PFSK-1 (cell line): ENCODE measurements around the gene RTP2.

Experiments used
- FOXP2 ChIP-seq: optimal IDR thresholded peaks from 2 replicates; pipeline ENCODE3; 2011; ENCODE audit warnings: borderline replicate concordance, control low read depth, inconsistent platforms; ENCODE audit not compliant: insufficient read depth; ENCODE audit errors: extremely low read length, extremely low read depth
- POLR2AphosphoS5 ChIP-seq: IDR thresholded peaks from 2 replicates; pipeline ENCODE4 v1.6.1; 2012; ENCODE audit warnings: low read depth, mild to moderate bottlenecking, control low read depth, low read length, moderate library complexity
- SIN3A ChIP-seq: IDR thresholded peaks from 2 replicates; pipeline ENCODE4 v1.6.1; 2012; ENCODE audit warnings: mild to moderate bottlenecking, low read length, moderate library complexity, borderline replicate concordance; ENCODE audit not compliant: insufficient read depth
- TAF1 ChIP-seq: IDR thresholded peaks from 2 replicates; pipeline ENCODE4 v1.6.1; 2012; ENCODE audit warnings: low read length, control low read depth, borderline replicate concordance; ENCODE audit not compliant: insufficient read depth
- TF ChIP-seq, protein P1 (sequence below), 2 experiments: IDR thresholded peaks; 2 replicates each; pipeline versions ENCODE4 v1.6.1 to v1.8.0; 2011 to 2012; ENCODE audit warnings: low read depth in 2 of 2, low read length in 2 of 2, control low read depth in 1 of 2, inconsistent platforms in 1 of 2, mild to moderate bottlenecking in 1 of 2, moderate library complexity in 1 of 2; ENCODE audit not compliant: insufficient read depth in 1 of 2

DNA sequence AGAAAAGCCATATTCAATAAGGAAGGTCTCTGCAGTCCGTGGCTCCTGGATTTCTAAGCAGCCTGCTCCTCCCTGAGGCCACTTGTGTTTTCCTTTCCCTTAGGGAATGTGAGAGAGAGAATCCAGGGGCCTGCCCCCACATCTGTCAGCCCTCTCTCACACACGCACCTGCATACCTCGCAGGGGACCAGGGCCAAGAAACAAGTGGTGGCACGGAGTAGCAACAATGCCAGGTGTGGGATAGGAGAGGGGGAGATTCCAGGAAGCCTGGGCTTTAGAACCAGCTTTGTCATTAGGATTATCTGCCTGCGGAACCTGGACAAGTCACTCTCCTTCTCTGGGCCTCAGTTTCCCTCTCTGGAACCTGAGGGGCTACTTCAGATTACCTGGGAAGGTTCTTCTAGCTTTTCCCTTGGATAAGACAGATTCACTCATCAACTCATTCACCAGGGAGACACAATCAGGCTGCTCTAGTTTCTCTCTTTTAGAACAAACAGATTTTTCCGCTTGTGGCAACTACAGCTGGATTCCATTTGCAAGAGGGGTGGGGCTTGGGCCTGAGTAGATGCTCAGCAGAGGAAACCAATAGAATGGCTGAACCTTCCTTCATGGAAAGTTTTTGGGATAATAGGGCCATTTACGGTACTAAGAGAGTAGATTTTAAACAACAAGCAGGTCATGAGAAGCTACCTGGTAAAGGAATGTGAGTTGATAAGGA lies 23.5 kb upstream of the RTP2 start:
- no peak for TF ChIP-seq TAF1
- no peak for TF ChIP-seq POLR2AphosphoS5
- TF ChIP-seq, protein P1, sequence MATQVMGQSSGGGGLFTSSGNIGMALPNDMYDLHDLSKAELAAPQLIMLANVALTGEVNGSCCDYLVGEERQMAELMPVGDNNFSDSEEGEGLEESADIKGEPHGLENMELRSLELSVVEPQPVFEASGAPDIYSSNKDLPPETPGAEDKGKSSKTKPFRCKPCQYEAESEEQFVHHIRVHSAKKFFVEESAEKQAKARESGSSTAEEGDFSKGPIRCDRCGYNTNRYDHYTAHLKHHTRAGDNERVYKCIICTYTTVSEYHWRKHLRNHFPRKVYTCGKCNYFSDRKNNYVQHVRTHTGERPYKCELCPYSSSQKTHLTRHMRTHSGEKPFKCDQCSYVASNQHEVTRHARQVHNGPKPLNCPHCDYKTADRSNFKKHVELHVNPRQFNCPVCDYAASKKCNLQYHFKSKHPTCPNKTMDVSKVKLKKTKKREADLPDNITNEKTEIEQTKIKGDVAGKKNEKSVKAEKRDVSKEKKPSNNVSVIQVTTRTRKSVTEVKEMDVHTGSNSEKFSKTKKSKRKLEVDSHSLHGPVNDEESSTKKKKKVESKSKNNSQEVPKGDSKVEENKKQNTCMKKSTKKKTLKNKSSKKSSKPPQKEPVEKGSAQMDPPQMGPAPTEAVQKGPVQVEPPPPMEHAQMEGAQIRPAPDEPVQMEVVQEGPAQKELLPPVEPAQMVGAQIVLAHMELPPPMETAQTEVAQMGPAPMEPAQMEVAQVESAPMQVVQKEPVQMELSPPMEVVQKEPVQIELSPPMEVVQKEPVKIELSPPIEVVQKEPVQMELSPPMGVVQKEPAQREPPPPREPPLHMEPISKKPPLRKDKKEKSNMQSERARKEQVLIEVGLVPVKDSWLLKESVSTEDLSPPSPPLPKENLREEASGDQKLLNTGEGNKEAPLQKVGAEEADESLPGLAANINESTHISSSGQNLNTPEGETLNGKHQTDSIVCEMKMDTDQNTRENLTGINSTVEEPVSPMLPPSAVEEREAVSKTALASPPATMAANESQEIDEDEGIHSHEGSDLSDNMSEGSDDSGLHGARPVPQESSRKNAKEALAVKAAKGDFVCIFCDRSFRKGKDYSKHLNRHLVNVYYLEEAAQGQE (IDR thresholded peaks at IDR 0.05; ENCODE audit: insufficient read depth in 1 of 2, low read depth in 2 of 2, low read length in 2 of 2), result no peak
- no peak for TF ChIP-seq SIN3A
- no peak for TF ChIP-seq FOXP2
